GM23248 (cell line): Measurements from ENCODE around the gene SLC6A19. TPM values are rescaled to one million over a fixed set of nuclear protein-coding genes. Genes with fewer than 3 reads are reported as not detected.

Experiments used
- DNase-seq: peaks from one replicate; pipeline ENCODE4 v3.0.0-alpha.2; 2015
- H2AFZ ChIP-seq: fragments of 200-600 bp; sonication (generic); 2 replicates; pipeline ENCODE4 v1.6.1; 2016; ENCODE audit warnings: antibody characterized with exemption
- H3F3A ChIP-seq: fragments of 200-600 bp; sonication (generic); 2 replicates; pipeline ENCODE4 v1.6.1; 2016; ENCODE audit warnings: mild to moderate bottlenecking, antibody characterized with exemption, mixed run types; ENCODE audit not compliant: insufficient read depth
- H3K27ac ChIP-seq: fragments of 200-600 bp; sonication (generic); 2 replicates; pipeline ENCODE4 v1.5.1; 2016; ENCODE audit warnings: mild to moderate bottlenecking
- H3K27me3 ChIP-seq: fragments of 200-600 bp; sonication (generic); replicated peaks from 2 replicates; pipeline ENCODE4 v1.6.1; 2016; ENCODE audit warnings: mild to moderate bottlenecking; ENCODE audit not compliant: insufficient read depth
- H3K36me3 ChIP-seq: fragments of 200-600 bp; sonication (generic); 2 replicates; pipeline ENCODE4 v1.6.1; 2016; ENCODE audit warnings: low read depth, mild to moderate bottlenecking
- H3K4me1 ChIP-seq: fragments of 200-600 bp; sonication (generic); 2 replicates; pipeline ENCODE4 v1.6.1; 2016; ENCODE audit warnings: mild to moderate bottlenecking; ENCODE audit not compliant: insufficient read depth
- H3K4me2 ChIP-seq: fragments of 200-600 bp; sonication (generic); one replicate; pipeline ENCODE4 v1.6.1; 2016; ENCODE audit warnings: mild to moderate bottlenecking; ENCODE audit not compliant: unreplicated experiment
- H3K4me3 ChIP-seq: fragments of 200-600 bp; sonication (generic); 2 replicates; pipeline ENCODE4 v1.5.1; 2016; ENCODE audit warnings: mild to moderate bottlenecking
- H3K79me2 ChIP-seq: fragments of 200-600 bp; sonication (generic); 2 replicates; pipeline ENCODE4 v1.6.1; 2016; ENCODE audit warnings: mild to moderate bottlenecking; ENCODE audit not compliant: insufficient read depth
- H3K9ac ChIP-seq: fragments of 200-600 bp; sonication (generic); 2 replicates; pipeline ENCODE4 v1.6.1; 2016; ENCODE audit warnings: mild to moderate bottlenecking
- H3K9me2 ChIP-seq: fragments of 200-600 bp; sonication (generic); 2 replicates; pipeline ENCODE4 v1.6.1; 2016; ENCODE audit warnings: mixed run types, mild to moderate bottlenecking, moderate library complexity; ENCODE audit not compliant: insufficient read depth
- H3K9me3 ChIP-seq: fragments of 200-600 bp; sonication (generic); one replicate; pipeline ENCODE4 v1.6.1; 2017; ENCODE audit warnings: low read depth
- H4K20me1 ChIP-seq: fragments of 200-600 bp; sonication (generic); 2 replicates; pipeline ENCODE4 v1.6.0; 2016; ENCODE audit not compliant: insufficient read depth
- EZH2 ChIP-seq: fragments of 200-600 bp; sonication (generic); IDR thresholded peaks from 2 replicates; pipeline ENCODE4 v1.6.1; 2018; ENCODE audit warnings: antibody characterized with exemption, mild to moderate bottlenecking; ENCODE audit not compliant: insufficient read depth, poor library complexity, severe bottlenecking
- EZH2phosphoT487 ChIP-seq: fragments of 200-600 bp; sonication (generic); IDR thresholded peaks from 2 replicates; pipeline ENCODE4 v1.6.1; 2018; ENCODE audit warnings: antibody characterized with exemption, moderate library complexity, mild to moderate bottlenecking, low read depth; ENCODE audit not compliant: insufficient read depth
- WGBS, 2 experiments: methylation state at CpG; one replicate each; pipeline ENCODE4 v1.1.6; 2015 to 2017; ENCODE audit warnings: low lambda C conversion rate in 2 of 2, low coverage in 1 of 2; ENCODE audit errors: missing lambda C conversion rate in 2 of 2; 5-methylcytosine and 5-hydroxymethylcytosine counted together
- in situ Hi-C: fragments of 300-500 bp; cut with MboI; formaldehyde crosslinking; loops from 2 replicates; pipeline ENCODE4 v1.15.0; 2020
- polyA plus RNA-seq: library from polyadenylated mRNA; unstranded; fragments of >200 nt; fragmentation: Nextera tagmentation; extraction: Ambion mirVana; gene quantifications from 2 replicates; pipeline ENCODE4 v1.2.1, GENCODE V29; 2016
- total RNA-seq: library from RNA; depleted of rRNA; stranded (reverse); fragments of >200 nt; shearing (Covaris generic); gene quantifications from 2 replicates; pipeline ENCODE4 v1.2.3, GENCODE V29; 2014

SLC6A19 gene
- total and polyA plus RNA-seq, 2 experiments from 2014 or later = not detected

DNA sequence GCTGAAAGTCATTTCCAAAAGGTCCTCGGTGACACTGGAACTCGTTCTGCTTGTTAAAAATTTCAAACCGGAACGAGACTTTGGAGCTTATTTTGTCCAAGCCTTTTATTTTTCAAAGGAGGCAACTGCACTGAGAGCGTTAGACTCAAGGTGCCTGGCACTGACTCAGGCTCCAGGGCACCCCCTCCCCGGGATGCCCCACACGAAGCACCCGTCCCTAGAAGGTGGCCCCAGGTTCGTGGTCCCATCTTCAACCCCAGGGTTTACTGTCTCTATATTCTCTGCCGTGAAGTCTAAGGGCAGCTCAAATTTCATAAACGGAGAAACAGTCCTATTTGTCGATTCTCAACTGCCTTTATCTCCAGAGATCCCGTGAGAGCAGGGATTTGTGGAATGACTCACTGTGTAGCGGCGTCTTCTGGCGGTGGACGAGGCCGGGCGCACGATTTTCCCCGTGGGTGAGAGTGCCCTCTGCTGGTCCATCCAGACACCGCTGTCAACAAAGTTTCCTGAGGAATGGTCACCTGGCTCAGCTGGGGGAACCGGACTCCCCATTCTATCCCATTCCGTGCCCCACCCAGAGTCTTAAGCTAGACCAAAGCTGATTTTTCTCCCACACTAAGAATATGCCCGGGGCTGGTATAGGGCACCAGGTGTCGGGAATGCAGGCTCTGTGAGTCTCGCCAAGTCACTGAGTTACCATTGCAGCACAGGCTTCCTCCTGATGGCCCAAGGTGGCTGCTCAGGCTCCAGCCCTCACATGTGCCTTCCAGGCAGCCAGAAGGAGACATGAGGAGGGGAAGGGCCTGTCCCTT lies 27.1 kb upstream of the SLC6A19 start:
- DNase-seq = peak; percentile 93
- Histone ChIP-seq H3F3A (peaks cover 7% of the 10 kb centered on the region; the same call in 1 of the 2 replicates), H3K27ac (no peak overlapping the region), H3K79me2 (no peaks in the 10 kb centered on the region), H3K9ac (peak overlapping the region; percentile 57; the same call in 1 of the 2 replicates), H4K20me1 (no peaks in the 10 kb centered on the region), H3K9me3 (no peaks in the 10 kb centered on the region), H3K9me2 (no peaks in the 10 kb centered on the region), H3K4me2 (peak overlapping the region; percentile 36), H3K4me1 (peaks cover 3% of the 10 kb centered on the region; the same call in 1 of the 2 replicates), H2AFZ (peak overlapping the region; percentile 64; the same call in 1 of the 2 replicates), H3K36me3 (no peaks in the 10 kb centered on the region), H3K27me3 (no peaks in the 10 kb centered on the region), H3K4me3 (peak overlapping the region; percentile 55)
- 19 to 21% methylated on average over 27 of the region's 27 CpGs for WGBS, 2 experiments
- no peak for TF ChIP-seq EZH2
- TF ChIP-seq EZH2phosphoT487 = no peak
- in situ Hi-C loops = loop anchor here (10.0 to 25.0 kb wide), 3 partner anchors 240 to 512 kb away; no protein-coding TSS in a partner anchor

DNA sequence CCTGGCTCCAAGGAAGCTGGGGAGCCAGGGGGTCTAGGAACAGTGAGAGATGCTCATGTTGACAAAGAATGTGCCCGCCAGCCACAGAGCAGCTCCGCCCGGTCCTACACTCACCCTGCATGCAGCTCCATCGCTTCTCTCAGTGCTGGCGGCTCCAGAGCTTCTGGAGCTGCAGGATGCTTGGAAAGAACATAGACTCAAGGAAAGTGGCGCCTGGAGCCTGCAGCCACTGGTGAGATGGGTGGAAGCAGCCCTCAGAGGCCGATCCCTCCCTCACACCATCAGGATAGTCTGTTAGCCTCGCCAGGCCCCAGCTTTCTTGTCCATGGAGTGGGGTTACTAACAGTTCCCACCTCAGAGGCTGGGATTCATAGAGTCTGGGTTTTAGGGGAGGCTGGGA lies 26.4 kb upstream of the SLC6A19 start:
- no peak overlapping the region for H3K4me2 ChIP-seq
- H3K79me2 ChIP-seq = no peaks in the 10 kb centered on the region
- H3K4me3 ChIP-seq = no peak overlapping the region
- WGBS, 2 experiments = 40 to 49% methylated on average over 8 of the region's 8 CpGs
- no peaks in the 10 kb centered on the region for H4K20me1 ChIP-seq
- H2AFZ ChIP-seq = no peak overlapping the region
- no peaks in the 10 kb centered on the region for H3K36me3 ChIP-seq
- H3K27ac ChIP-seq = no peak overlapping the region
- no peaks in the 10 kb centered on the region for H3K9me2 ChIP-seq
- no peaks in the 10 kb centered on the region for H3K9me3 ChIP-seq
- H3F3A ChIP-seq = peaks cover 7% of the 10 kb centered on the region; the same call in 1 of the 2 replicates
- peaks cover 3% of the 10 kb centered on the region; the same call in 1 of the 2 replicates for H3K4me1 ChIP-seq
- no peak for DNase-seq
- no peak overlapping the region for H3K9ac ChIP-seq
- H3K27me3 ChIP-seq = no peaks in the 10 kb centered on the region
- in situ Hi-C loops = loop anchor here (10.0 kb wide), 2 partner anchors 240 to 470 kb away; no protein-coding TSS in a partner anchor
- no peak for TF ChIP-seq EZH2phosphoT487

DNA sequence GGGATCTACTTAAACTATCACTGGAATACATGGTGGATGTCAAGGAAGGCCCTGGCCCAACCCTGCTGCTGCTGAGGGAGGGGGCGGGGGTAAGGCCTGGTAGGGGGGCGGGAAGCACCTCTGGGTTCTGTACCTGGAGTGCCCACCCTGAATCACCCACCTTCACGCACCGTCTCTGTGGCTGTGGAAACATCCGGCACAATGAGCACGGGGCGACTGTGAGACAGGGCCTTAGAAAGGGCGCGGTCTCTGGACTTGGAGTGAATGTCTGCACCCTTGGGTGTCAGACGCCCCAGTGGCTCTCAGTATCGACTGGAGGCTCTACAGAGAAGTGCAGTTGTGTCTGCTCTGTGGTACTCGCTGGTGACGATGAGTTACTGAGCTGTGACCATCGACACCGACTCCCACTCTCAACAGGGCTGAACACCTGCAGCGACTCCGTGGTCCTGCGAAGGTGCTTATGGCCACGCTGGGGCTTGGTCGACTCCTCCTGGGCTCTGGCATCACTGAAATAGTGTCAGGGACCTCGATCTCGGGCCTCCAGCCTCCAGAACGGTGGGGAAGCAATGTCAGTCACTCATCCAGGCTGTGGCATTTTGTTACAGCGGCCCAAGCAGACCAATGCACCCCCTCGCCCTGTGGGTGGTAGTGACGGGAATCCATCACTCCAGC lies 25.5 kb upstream of the SLC6A19 start:
- in situ Hi-C loops = loop anchor here (10.0 kb wide), 2 partner anchors 241 to 469 kb away; no protein-coding TSS in a partner anchor
- no peaks in the 10 kb centered on the region for H4K20me1 ChIP-seq
- H3K36me3 ChIP-seq = no peaks in the 10 kb centered on the region
- H3K79me2 ChIP-seq = no peaks in the 10 kb centered on the region
- TF ChIP-seq EZH2 (no peak), EZH2phosphoT487 (no peak)
- H3K9me2 ChIP-seq = no peaks in the 10 kb centered on the region
- H3K9me3 ChIP-seq = no peaks in the 10 kb centered on the region
- no peak overlapping the region for H3K4me2 ChIP-seq
- no peak overlapping the region for H3K9ac ChIP-seq
- WGBS, 2 experiments = 80 to 82% methylated on average over 23 to 26 of the region's 26 CpGs
- no peak overlapping the region for H2AFZ ChIP-seq
- peaks cover 3% of the 10 kb centered on the region; the same call in 1 of the 2 replicates for H3K4me1 ChIP-seq
- no peak overlapping the region for H3K4me3 ChIP-seq
- no peak overlapping the region for H3K27ac ChIP-seq
- H3F3A ChIP-seq = peaks cover 3% of the 10 kb centered on the region; the same call in 1 of the 2 replicates
- H3K27me3 ChIP-seq = no peaks in the 10 kb centered on the region
- no peak for DNase-seq

DNA sequence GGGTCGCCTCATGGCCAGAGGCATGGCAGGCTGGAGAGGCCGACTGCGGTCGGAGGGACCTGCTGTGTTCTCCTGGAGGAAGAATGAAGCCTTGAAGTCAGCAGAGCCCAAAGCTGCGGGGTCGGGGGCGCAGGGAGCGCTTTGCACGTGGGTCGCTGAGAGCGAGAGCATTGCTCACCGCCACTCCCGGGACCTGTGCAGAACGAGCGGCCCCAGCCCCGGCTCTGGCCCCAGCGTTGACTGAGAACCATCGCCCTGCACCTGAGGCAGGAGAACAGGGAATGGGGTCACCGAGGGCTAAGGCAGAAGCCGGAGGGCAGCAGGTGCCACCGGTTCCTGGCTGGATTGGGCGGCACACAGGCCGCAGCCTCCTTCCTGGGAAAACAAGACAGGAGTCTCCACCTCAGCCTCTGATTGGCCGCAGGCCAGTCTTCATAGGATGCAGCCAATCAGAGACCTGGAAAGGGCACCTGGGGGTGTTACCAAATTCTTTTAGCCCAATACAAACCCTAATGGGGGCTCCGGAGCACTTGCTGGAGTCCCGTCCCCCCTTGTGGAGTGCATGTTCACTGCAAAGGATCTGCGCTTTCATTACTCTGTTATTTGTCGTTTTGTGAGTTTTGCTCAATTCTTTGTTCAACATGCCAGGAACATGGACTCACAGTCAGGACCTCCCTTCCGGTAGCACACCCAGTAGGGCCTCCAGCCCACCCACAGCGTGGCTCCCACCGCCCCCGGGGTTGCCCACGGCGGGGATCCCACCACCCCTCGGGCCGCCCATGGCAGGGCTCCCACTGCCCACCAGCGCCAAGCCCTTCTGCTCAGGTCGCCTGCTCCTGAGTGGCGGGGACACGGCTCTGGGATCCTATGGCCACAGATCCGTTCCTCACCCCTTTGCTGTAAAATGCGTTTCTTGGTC lies 24.7 kb upstream of the SLC6A19 start:
- Histone ChIP-seq H3K27me3 (no peaks in the 10 kb centered on the region), H3K9me3 (no peaks in the 10 kb centered on the region), H3K4me2 (no peak overlapping the region), H3K9ac (no peak overlapping the region), H3K27ac (no peak overlapping the region), H3K4me1 (no peaks in the 10 kb centered on the region), H2AFZ (no peak overlapping the region), H3K36me3 (no peaks in the 10 kb centered on the region), H3K9me2 (no peaks in the 10 kb centered on the region), H3K4me3 (no peak overlapping the region), H3K79me2 (no peaks in the 10 kb centered on the region), H3F3A (no peaks in the 10 kb centered on the region), H4K20me1 (no peaks in the 10 kb centered on the region)
- WGBS, 2 experiments = 68 to 73% methylated on average over 38 to 42 of the region's 42 CpGs
- in situ Hi-C loops = loop anchor here (10.0 kb wide), 2 partner anchors 242 to 468 kb away; no protein-coding TSS in a partner anchor
- DNase-seq = no peak
- TF ChIP-seq EZH2phosphoT487 = no peak
